ENCODE results near the gene LMF1.

GRCh38 chr16:856811-857210 lies 114.0 kb downstream of the LMF1 start:
- TF ChIP-seq CTCF (IDR thresholded peaks at IDR 0.05; ENCODE audit: low read depth, low read length, poor library complexity, severe bottlenecking) (no peak), EZH2phosphoT487 (IDR thresholded peaks at IDR 0.05; ENCODE audit: borderline replicate concordance, low read length) (no peak)

Measured in DOHH2 (cell line).